GM23338 (cell line): ENCODE measurements around the gene SSH3. TPM values are rescaled to one million over a fixed set of nuclear protein-coding genes. Genes with fewer than 3 reads are reported as not detected.

Experiments
- ATAC-seq: fragments of 200-7000 bp; cut with Tn5 transposase; 3 replicates; pipeline ENCODE4 v1.9.1; 2020
- DNase-seq: peaks from one replicate; pipeline ENCODE4 v3.0.0-alpha.2; 2015; ENCODE audit warnings: low spot score
- H2AFZ ChIP-seq: fragments of 200-600 bp; sonication (generic); 2 replicates; pipeline ENCODE4 v1.8.0; 2016; ENCODE audit warnings: antibody characterized with exemption, mild to moderate bottlenecking, moderate library complexity
- H3F3A ChIP-seq: fragments of 200-600 bp; sonication (generic); replicated peaks from 2 replicates; pipeline ENCODE4 v1.8.0; 2017; ENCODE audit warnings: antibody characterized with exemption, mixed run types, low read depth
- H3K27ac ChIP-seq: fragments of 200-600 bp; sonication (generic); 2 replicates; pipeline ENCODE4 v1.6.1; 2016; ENCODE audit warnings: low read depth
- H3K27me3 ChIP-seq: fragments of 200-600 bp; sonication (generic); 2 replicates; pipeline ENCODE4 v1.8.0; 2016; ENCODE audit warnings: mild to moderate bottlenecking, mixed run types, moderate library complexity; ENCODE audit not compliant: insufficient read depth
- H3K36me3 ChIP-seq: fragments of 200-600 bp; sonication (generic); 2 replicates; pipeline ENCODE4 v1.8.0; 2016; ENCODE audit warnings: mild to moderate bottlenecking; ENCODE audit not compliant: insufficient read depth
- H3K4me1 ChIP-seq: fragments of 200-600 bp; sonication (generic); 2 replicates; pipeline ENCODE4 v1.8.0; 2016; ENCODE audit warnings: mild to moderate bottlenecking, moderate library complexity; ENCODE audit not compliant: insufficient read depth
- H3K4me2 ChIP-seq: fragments of 200-600 bp; sonication (generic); 2 replicates; pipeline ENCODE4 v1.7.1; 2017; ENCODE audit warnings: mixed run types
- H3K4me3 ChIP-seq: fragments of 200-600 bp; sonication (generic); 2 replicates; pipeline ENCODE4 v1.6.1; 2016; ENCODE audit warnings: mixed run types
- H3K79me2 ChIP-seq: fragments of 200-600 bp; sonication (generic); replicated peaks from 2 replicates; pipeline ENCODE4 v1.8.0; 2017; ENCODE audit warnings: mild to moderate bottlenecking; ENCODE audit not compliant: insufficient read depth
- H3K9me2 ChIP-seq: fragments of 200-600 bp; sonication (generic); 2 replicates; pipeline ENCODE4 v1.8.0; 2017; ENCODE audit not compliant: insufficient read depth
- H4K20me1 ChIP-seq: fragments of 200-600 bp; sonication (generic); replicated peaks from 2 replicates; pipeline ENCODE4 v1.8.0; 2017; ENCODE audit warnings: mild to moderate bottlenecking; ENCODE audit not compliant: insufficient read depth
- H3K27ac Mint-ChIP-seq: 2 replicates; pipeline ENCODE4 v1.8.0; 2020; ENCODE audit warnings: inconsistent platforms, mild to moderate bottlenecking, moderate library complexity, mixed read lengths
- H3K27me3 Mint-ChIP-seq: 3 replicates; pipeline ENCODE4 v1.8.0; 2022; ENCODE audit warnings: low read depth, mild to moderate bottlenecking, moderate library complexity, mixed read lengths, inconsistent platforms; ENCODE audit not compliant: insufficient read depth, poor library complexity
- H3K36me3 Mint-ChIP-seq: 3 replicates; pipeline ENCODE4 v1.8.0; 2021; ENCODE audit warnings: low read depth, mild to moderate bottlenecking, inconsistent platforms, moderate library complexity, mixed read lengths
- H3K4me1 Mint-ChIP-seq: 3 replicates; pipeline ENCODE4 v1.8.0; 2020; ENCODE audit warnings: mild to moderate bottlenecking, inconsistent platforms, mixed read lengths
- H3K4me3 Mint-ChIP-seq: 3 replicates; pipeline ENCODE4 v1.8.0; 2021; ENCODE audit warnings: moderate library complexity, mild to moderate bottlenecking, inconsistent platforms, mixed read lengths
- H3K9me3 Mint-ChIP-seq: 3 replicates; pipeline ENCODE4 v1.8.0; 2020; ENCODE audit warnings: moderate library complexity, mild to moderate bottlenecking, inconsistent platforms, mixed read lengths
- EZH2 ChIP-seq: fragments of 200-600 bp; sonication (generic); IDR thresholded peaks from one replicate; pipeline ENCODE4 v1.8.0; 2017; ENCODE audit warnings: antibody characterized with exemption, mild to moderate bottlenecking, low read depth; ENCODE audit not compliant: unreplicated experiment
- EZH2phosphoT487 ChIP-seq: fragments of 200-600 bp; sonication (generic); IDR thresholded peaks from one replicate; pipeline ENCODE4 v1.8.1; 2018; ENCODE audit warnings: antibody characterized with exemption; ENCODE audit not compliant: unreplicated experiment
- POLR2AphosphoS5 ChIP-seq: IDR thresholded peaks from 2 replicates; pipeline ENCODE4 v1.6.1; 2016; ENCODE audit warnings: antibody characterized with exemption, low read depth
- STAT1 ChIP-seq: IDR thresholded peaks from one replicate; pipeline ENCODE4 v1.6.1; 2016; ENCODE audit warnings: antibody characterized with exemption; ENCODE audit not compliant: unreplicated experiment
- ZNF114 ChIP-seq: fragments of 250-450 bp; sonication (Bioruptor Pico); IDR thresholded peaks from 2 replicates; pipeline ENCODE4 v1.5.0; 2020; ENCODE audit warnings: mild to moderate bottlenecking, moderate library complexity
- ZNF462 ChIP-seq: fragments of 250-450 bp; sonication (Bioruptor Pico); IDR thresholded peaks from 2 replicates; pipeline ENCODE4 v1.5.0; 2020; ENCODE audit warnings: mild to moderate bottlenecking, moderate library complexity
- polyA plus RNA-seq: library from polyadenylated mRNA; unstranded; fragments of >200 nt; fragmentation: Nextera tagmentation; extraction: Ambion mirVana; gene quantifications from 2 replicates; pipeline ENCODE4 v1.2.1, GENCODE V29; 2016
- total RNA-seq: library from RNA; depleted of rRNA; stranded (reverse); fragments of >200 nt; shearing (Covaris generic); gene quantifications from 2 replicates; pipeline ENCODE4 v1.2.3, GENCODE V29; 2014
- TF ChIP-seq, protein P1 (sequence below): IDR thresholded peaks from one replicate; pipeline ENCODE4 v1.6.1; 2018; ENCODE audit warnings: antibody characterized with exemption; ENCODE audit not compliant: unreplicated experiment

Gene SSH3
- total and polyA plus RNA-seq, 2 experiments from 2014 or later = 17.8 to 40.0 TPM

- Histone ChIP-seq H3K27ac (no peak overlapping the region), H3K4me3 (no peak overlapping the region), H4K20me1 (no peaks in the 10 kb centered on the region), H3K79me2 (no peaks in the 10 kb centered on the region), H3K9me2 (no peaks in the 10 kb centered on the region), H3K27me3 (peaks cover 23% of the 10 kb centered on the region), H3K4me2 (no peak overlapping the region), H3K36me3 (no peaks in the 10 kb centered on the region), H2AFZ (no peak overlapping the region), H3F3A (peaks cover 9% of the 10 kb centered on the region; the same call in 1 of the 2 replicates), H3K4me1 (peaks cover 8% of the 10 kb centered on the region)
- Mint-ChIP-seq H3K27me3 (peaks cover 21% of the 10 kb centered on the region), H3K36me3 (no peaks in the 10 kb centered on the region), H3K4me3 (no peak overlapping the region), H3K9me3 (no peaks in the 10 kb centered on the region), H3K4me1 (peaks cover 6% of the 10 kb centered on the region; the same call in 2 of the 3 replicates), H3K27ac (no peak overlapping the region)
- ATAC-seq = no peak
- no peak for DNase-seq
- TF ChIP-seq EZH2 = no peak
- TF ChIP-seq STAT1 = no peak
- TF ChIP-seq, protein P1, sequence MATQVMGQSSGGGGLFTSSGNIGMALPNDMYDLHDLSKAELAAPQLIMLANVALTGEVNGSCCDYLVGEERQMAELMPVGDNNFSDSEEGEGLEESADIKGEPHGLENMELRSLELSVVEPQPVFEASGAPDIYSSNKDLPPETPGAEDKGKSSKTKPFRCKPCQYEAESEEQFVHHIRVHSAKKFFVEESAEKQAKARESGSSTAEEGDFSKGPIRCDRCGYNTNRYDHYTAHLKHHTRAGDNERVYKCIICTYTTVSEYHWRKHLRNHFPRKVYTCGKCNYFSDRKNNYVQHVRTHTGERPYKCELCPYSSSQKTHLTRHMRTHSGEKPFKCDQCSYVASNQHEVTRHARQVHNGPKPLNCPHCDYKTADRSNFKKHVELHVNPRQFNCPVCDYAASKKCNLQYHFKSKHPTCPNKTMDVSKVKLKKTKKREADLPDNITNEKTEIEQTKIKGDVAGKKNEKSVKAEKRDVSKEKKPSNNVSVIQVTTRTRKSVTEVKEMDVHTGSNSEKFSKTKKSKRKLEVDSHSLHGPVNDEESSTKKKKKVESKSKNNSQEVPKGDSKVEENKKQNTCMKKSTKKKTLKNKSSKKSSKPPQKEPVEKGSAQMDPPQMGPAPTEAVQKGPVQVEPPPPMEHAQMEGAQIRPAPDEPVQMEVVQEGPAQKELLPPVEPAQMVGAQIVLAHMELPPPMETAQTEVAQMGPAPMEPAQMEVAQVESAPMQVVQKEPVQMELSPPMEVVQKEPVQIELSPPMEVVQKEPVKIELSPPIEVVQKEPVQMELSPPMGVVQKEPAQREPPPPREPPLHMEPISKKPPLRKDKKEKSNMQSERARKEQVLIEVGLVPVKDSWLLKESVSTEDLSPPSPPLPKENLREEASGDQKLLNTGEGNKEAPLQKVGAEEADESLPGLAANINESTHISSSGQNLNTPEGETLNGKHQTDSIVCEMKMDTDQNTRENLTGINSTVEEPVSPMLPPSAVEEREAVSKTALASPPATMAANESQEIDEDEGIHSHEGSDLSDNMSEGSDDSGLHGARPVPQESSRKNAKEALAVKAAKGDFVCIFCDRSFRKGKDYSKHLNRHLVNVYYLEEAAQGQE = no peak
- TF ChIP-seq EZH2phosphoT487 = no peak
- TF ChIP-seq POLR2AphosphoS5 = no peak
These were observed 10.9 kb downstream of the SSH3 start for GRCh38 chr11:67314218-67314617.

DNA sequence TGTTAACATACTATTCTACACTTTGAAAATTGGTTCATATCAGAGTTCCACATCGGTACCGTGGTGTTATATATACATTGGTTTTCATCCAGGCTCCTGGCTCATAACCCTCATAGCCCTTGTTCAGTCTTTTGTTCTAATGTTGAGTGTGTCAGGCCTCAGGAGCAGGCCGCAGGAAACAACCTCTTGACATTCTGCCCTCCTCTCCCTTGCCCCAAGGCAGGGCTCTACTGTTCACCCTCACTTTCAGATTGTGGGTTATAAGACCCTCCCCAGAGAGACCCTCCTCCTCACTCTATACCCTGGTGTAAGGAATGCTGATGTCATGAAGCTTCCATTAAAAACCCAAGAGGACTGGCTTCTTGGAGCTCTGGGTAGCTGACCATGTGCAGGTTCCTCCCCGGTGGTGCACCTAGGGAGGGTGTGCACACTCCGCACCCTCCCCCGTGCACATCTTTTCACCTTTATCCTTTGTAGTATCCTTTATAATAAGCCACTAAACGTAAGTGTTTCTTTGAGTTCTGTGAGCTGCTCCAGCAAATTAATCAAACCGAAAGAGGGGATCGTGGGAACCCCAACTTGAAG, 12.1 kb downstream of the SSH3 start:
- no peak overlapping the region for H3K4me3 ChIP-seq
- H3K9me2 ChIP-seq = no peaks in the 10 kb centered on the region
- DNase-seq (no peak), ATAC-seq (no peak)
- H3K79me2 ChIP-seq = no peaks in the 10 kb centered on the region
- H3K27me3 ChIP-seq = peaks cover 32% of the 10 kb centered on the region
- Mint-ChIP-seq H3K4me3 (peak overlapping the region; percentile 29; the same call in 2 of the 3 replicates), H3K9me3 (no peaks in the 10 kb centered on the region), H3K36me3 (no peaks in the 10 kb centered on the region), H3K27me3 (peaks cover 24% of the 10 kb centered on the region), H3K4me1 (peaks cover 10% of the 10 kb centered on the region), H3K27ac (no peak overlapping the region)
- H3K4me1 ChIP-seq = peaks cover 8% of the 10 kb centered on the region
- H3K4me2 ChIP-seq = no peak overlapping the region
- H3K36me3 ChIP-seq = no peaks in the 10 kb centered on the region
- no peaks in the 10 kb centered on the region for H4K20me1 ChIP-seq
- H2AFZ ChIP-seq = no peak overlapping the region
- H3F3A ChIP-seq = peaks cover 9% of the 10 kb centered on the region; the same call in 1 of the 2 replicates
- H3K27ac ChIP-seq = no peak overlapping the region
- TF ChIP-seq, protein P1 = no peak
- TF ChIP-seq STAT1 (no peak), ZNF114 (no peak), ZNF462 (CRISPR knock-in tag) (no peak)
